NB4 (cell line): Measurements from ENCODE around the gene TIMM17B.

Experiments used
- MYC ChIP-seq: IDR thresholded peaks from 2 replicates; pipeline ENCODE4 v1.6.1; 2011; ENCODE audit warnings: low read depth, low read length
- POLR2A ChIP-seq: IDR thresholded peaks from 2 replicates; pipeline ENCODE4 v1.6.1; 2011; ENCODE audit warnings: mild to moderate bottlenecking; ENCODE audit not compliant: insufficient read length; ENCODE audit errors: extremely low read depth
- TF ChIP-seq, protein P1 (sequence below): IDR thresholded peaks from one replicate; pipeline ENCODE4 v1.5.1; 2012; ENCODE audit warnings: low read depth, low read length

DNA sequence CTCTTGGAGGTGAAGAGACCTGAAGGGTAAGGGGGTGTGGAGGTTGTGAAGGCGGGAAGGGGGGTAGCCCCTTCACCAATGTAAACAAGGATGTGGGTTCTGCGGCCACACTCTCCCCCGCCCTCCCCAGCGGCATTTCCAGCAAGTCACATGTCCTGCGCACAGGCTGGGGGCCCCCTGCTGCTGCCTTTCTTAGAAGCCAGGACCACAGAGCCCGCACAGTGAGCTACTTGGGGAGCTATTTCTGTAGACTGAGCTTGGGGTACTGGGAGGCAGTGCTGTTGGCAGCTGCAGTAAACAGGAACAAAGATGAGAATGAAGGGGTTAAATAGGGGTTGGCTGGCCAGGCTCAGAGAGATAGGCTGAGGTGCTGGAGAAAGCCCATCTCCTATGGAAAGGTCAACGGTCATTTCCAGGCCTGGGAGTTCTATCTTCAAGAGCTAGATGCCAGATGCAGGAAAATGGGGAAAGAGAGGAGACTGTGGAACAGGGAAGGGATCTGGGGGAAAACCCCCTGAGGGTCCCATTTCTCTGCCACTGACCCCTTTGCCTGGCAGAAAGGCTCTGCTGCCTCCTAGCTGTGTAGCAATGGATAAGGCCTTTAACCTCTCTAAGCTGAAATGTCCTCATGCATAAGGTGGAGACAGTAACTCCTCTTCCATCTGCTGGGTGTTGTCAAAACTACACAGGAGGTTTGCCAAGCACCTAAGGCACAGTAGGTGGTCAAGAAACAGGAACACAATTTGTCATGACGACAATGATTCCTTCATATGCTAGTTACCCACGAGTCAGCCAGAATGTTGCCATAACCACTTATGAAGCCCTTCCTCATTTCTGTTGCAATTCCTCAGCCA lies 39.7 kb upstream of the TIMM17B start:
- TF ChIP-seq, protein P1, sequence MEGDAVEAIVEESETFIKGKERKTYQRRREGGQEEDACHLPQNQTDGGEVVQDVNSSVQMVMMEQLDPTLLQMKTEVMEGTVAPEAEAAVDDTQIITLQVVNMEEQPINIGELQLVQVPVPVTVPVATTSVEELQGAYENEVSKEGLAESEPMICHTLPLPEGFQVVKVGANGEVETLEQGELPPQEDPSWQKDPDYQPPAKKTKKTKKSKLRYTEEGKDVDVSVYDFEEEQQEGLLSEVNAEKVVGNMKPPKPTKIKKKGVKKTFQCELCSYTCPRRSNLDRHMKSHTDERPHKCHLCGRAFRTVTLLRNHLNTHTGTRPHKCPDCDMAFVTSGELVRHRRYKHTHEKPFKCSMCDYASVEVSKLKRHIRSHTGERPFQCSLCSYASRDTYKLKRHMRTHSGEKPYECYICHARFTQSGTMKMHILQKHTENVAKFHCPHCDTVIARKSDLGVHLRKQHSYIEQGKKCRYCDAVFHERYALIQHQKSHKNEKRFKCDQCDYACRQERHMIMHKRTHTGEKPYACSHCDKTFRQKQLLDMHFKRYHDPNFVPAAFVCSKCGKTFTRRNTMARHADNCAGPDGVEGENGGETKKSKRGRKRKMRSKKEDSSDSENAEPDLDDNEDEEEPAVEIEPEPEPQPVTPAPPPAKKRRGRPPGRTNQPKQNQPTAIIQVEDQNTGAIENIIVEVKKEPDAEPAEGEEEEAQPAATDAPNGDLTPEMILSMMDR, result peak; percentile 26
- TF ChIP-seq MYC (peak; percentile 58; the same call in 1 of the 2 replicates), POLR2A (no peak)
